HCT116 (cell line): Measurements from ENCODE around the gene PDE4D. TPM values are rescaled to one million over a fixed set of nuclear protein-coding genes. Genes with fewer than 3 reads are reported as not detected.

Experiments
- ATAC-seq: fragments of 200-7000 bp; cut with Tn5 transposase; 2 replicates; pipeline ENCODE4 v1.9.1; 2020; ENCODE audit warnings: mild to moderate bottlenecking, moderate library complexity
- BruUV-seq: library from RNA; stranded (reverse); fragments of 400-500 nt; replicated peaks from 2 replicates; lab custom pipeline; 2021; lab: Mats Ljungman, UMichigan
- CTCF ChIA-PET: fragments of 300-600 bp; sonication (Branson Sonifier 250); formaldehyde crosslinking; loops from one replicate; lab custom pipeline; 2021; ENCODE audit warnings: antibody characterized with exemption; lab: Charles Lee
- POLR2A ChIA-PET: fragments of 300-600, 350-600 bp; sonication (Branson Sonifier 250); formaldehyde crosslinking; loops from one replicate; lab custom pipeline; 2021; ENCODE audit warnings: antibody characterized with exemption; lab: Charles Lee
- RAD21 ChIA-PET, 2 experiments: fragments of 300-600 bp; sonication (Branson Sonifier 250); formaldehyde crosslinking; loops; one replicate each; lab custom pipeline; 2023; ENCODE audit warnings: low total read pairs in 2 of 2; ENCODE audit not compliant: uncharacterized antibody in 2 of 2, unreplicated experiment in 2 of 2, low non-redundant PET in 1 of 2; lab: Charles Lee
- DNase-seq: peaks from one replicate; pipeline ENCODE4 v3.0.0-alpha.2; 2010; ENCODE audit warnings: low read depth, low spot score
- H2AFZ ChIP-seq: fragments of 200-600 bp; shearing (Covaris generic), sonication (generic); 2 replicates; pipeline ENCODE4 v1.6.1; 2017; ENCODE audit warnings: low read depth, mixed run types, mixed read lengths, antibody characterized with exemption, low read length; ENCODE audit not compliant: poor library complexity, severe bottlenecking
- H3K27ac ChIP-seq: 2 replicates; pipeline ENCODE4 v1.5.1; 2012; ENCODE audit warnings: low read depth, low read length
- H3K27me3 ChIP-seq: fragments of 200-600 bp; sonication (generic); 2 replicates; pipeline ENCODE4 v1.6.1; 2016; ENCODE audit warnings: mixed run types, low read length, mixed read lengths; ENCODE audit not compliant: insufficient read depth
- H3K36me3 ChIP-seq, 2 experiments: fragments of 200-500 bp in 1 of 2; fragments of 200-600 bp in 1 of 2; sonication (Bioruptor generic) in 1 of 2; sonication (generic) in 1 of 2; 2 replicates each; pipeline versions ENCODE4 v1.5.1 to v1.6.1; 2014 to 2016; ENCODE audit warnings: low read length in 2 of 2, inconsistent platforms in 1 of 2, mixed read lengths in 1 of 2, mixed run types in 1 of 2; ENCODE audit not compliant: insufficient read depth in 2 of 2, control insufficient read depth in 1 of 2
- H3K4me1 ChIP-seq, 2 experiments: fragments of 200-600 bp in 1 of 2; sonication (generic) in 1 of 2; 2 replicates each; pipeline versions ENCODE4 v1.5.1 to v1.6.1; 2012 to 2017; ENCODE audit warnings: low read length in 2 of 2, inconsistent platforms in 1 of 2, mild to moderate bottlenecking in 1 of 2, mixed read lengths in 1 of 2, mixed run types in 1 of 2, moderate library complexity in 1 of 2; ENCODE audit not compliant: insufficient read depth in 2 of 2, control insufficient read depth in 1 of 2
- H3K4me2 ChIP-seq: fragments of 200-600 bp; sonication (generic); 2 replicates; pipeline ENCODE4 v1.6.1; 2017; ENCODE audit warnings: mixed run types, low read length, mixed read lengths
- H3K4me3 ChIP-seq, 2 experiments: fragments of 200-600 bp in 1 of 2; sonication (generic) in 1 of 2; replicated peaks in 1 of 2; 2 replicates each; pipeline ENCODE4 v1.5.1; 2011 to 2016; ENCODE audit warnings: low read length in 2 of 2, control low read depth in 1 of 2, low read depth in 1 of 2, mild to moderate bottlenecking in 1 of 2, mixed read lengths in 1 of 2, mixed run types in 1 of 2
- H3K79me2 ChIP-seq: fragments of 200-600 bp; sonication (generic); 2 replicates; pipeline ENCODE4 v1.6.1; 2017; ENCODE audit warnings: mild to moderate bottlenecking, mixed run types, low read length, moderate library complexity, mixed read lengths; ENCODE audit not compliant: insufficient read depth
- H3K9ac ChIP-seq: fragments of 200-600 bp; sonication (generic); 2 replicates; pipeline ENCODE4 v1.6.1; 2016; ENCODE audit warnings: low read length, mixed read lengths
- H3K9me2 ChIP-seq: fragments of 200-600 bp; sonication (generic), shearing (Covaris generic); 2 replicates; pipeline ENCODE4 v1.6.1; 2017; ENCODE audit warnings: mixed run types, mild to moderate bottlenecking, moderate library complexity; ENCODE audit not compliant: insufficient read depth
- H3K9me3 ChIP-seq, 2 experiments: fragments of 200-500 bp in 1 of 2; fragments of 200-600 bp in 1 of 2; sonication (Bioruptor generic) in 1 of 2; sonication (generic) in 1 of 2; 2 replicates each; pipeline ENCODE4 v1.6.1; 2014 to 2017; ENCODE audit warnings: low read length in 2 of 2, mixed read lengths in 2 of 2, inconsistent platforms in 1 of 2, low read depth in 1 of 2, mild to moderate bottlenecking in 1 of 2, mixed run types in 1 of 2, moderate library complexity in 1 of 2; ENCODE audit not compliant: control insufficient read depth in 1 of 2, insufficient read depth in 1 of 2
- H4K20me1 ChIP-seq: fragments of 200-600 bp; sonication (generic), shearing (Covaris generic); 2 replicates; pipeline ENCODE4 v1.6.1; 2017; ENCODE audit warnings: mixed run types, mild to moderate bottlenecking, moderate library complexity; ENCODE audit not compliant: insufficient read depth
- CEBPB ChIP-seq: IDR thresholded peaks from 2 replicates; pipeline ENCODE4 v1.6.1; 2012; ENCODE audit warnings: low read depth
- EGR1 ChIP-seq: IDR thresholded peaks from 2 replicates; pipeline ENCODE4 v1.6.1; 2012; ENCODE audit warnings: low read depth
- ELF1 ChIP-seq: IDR thresholded peaks from 2 replicates; pipeline ENCODE4 v1.6.1; 2012; ENCODE audit warnings: low read depth, borderline replicate concordance
- EZH2 ChIP-seq: fragments of 200-600 bp; sonication (generic); IDR thresholded peaks from 2 replicates; pipeline ENCODE4 v1.6.1; 2017; ENCODE audit warnings: antibody characterized with exemption, mixed run types
- EZH2phosphoT487 ChIP-seq: fragments of 200-600 bp; IDR thresholded peaks from 2 replicates; pipeline ENCODE4 v1.6.1; 2018; ENCODE audit warnings: antibody characterized with exemption, borderline replicate concordance
- FOSL1 ChIP-seq: IDR thresholded peaks from 2 replicates; pipeline ENCODE4 v1.6.1; 2012; ENCODE audit warnings: low read depth
- JUND ChIP-seq: IDR thresholded peaks from 2 replicates; pipeline ENCODE4 v1.6.1; 2012
- POLR2A ChIP-seq: IDR thresholded peaks from 2 replicates; pipeline ENCODE4 v1.7.0; 2011; ENCODE audit warnings: borderline replicate concordance; ENCODE audit not compliant: insufficient read depth, insufficient read length; ENCODE audit errors: extremely low read depth
- YY1 ChIP-seq: IDR thresholded peaks from 2 replicates; pipeline ENCODE4 v1.6.1; 2011; ENCODE audit warnings: low read length, low read depth, moderate library complexity, mild to moderate bottlenecking; ENCODE audit not compliant: insufficient replicate concordance; ENCODE audit errors: extremely low read depth
- ZFX ChIP-seq: fragments of 450-650 bp; IDR thresholded peaks from 2 replicates; pipeline ENCODE4 v1.6.1; 2017
- intact Hi-C: fragments of 100-400 bp; cut with micrococcal nuclease; formaldehyde crosslinking; loops from 2 replicates; pipeline ENCODE4 v1.10.0; 2022
- total RNA-seq: library from RNA; stranded (reverse); gene quantifications from one replicate; pipeline ENCODE4 v1.2.1, GENCODE V29; 2021; ENCODE audit not compliant: unreplicated experiment
- TF ChIP-seq, protein P1 (sequence below), 3 experiments: fragments of 200-600 bp in 1 of 3; sonication (generic) in 1 of 3; IDR thresholded peaks in 2 of 3; conservative IDR thresholded peaks in 1 of 3; 2 replicates each; pipeline ENCODE4 v1.5.1; 2012 to 2017; ENCODE audit warnings: low read depth in 2 of 3, low read length in 2 of 3, antibody characterized with exemption in 1 of 3, borderline replicate concordance in 1 of 3, control low read depth in 1 of 3, mild to moderate bottlenecking in 1 of 3, mixed read lengths in 1 of 3, mixed run types in 1 of 3, moderate library complexity in 1 of 3; ENCODE audit not compliant: insufficient read depth in 1 of 3

PDE4D gene
- total RNA-seq, 1 experiment from 2014 or later = 1.1 TPM

DNA sequence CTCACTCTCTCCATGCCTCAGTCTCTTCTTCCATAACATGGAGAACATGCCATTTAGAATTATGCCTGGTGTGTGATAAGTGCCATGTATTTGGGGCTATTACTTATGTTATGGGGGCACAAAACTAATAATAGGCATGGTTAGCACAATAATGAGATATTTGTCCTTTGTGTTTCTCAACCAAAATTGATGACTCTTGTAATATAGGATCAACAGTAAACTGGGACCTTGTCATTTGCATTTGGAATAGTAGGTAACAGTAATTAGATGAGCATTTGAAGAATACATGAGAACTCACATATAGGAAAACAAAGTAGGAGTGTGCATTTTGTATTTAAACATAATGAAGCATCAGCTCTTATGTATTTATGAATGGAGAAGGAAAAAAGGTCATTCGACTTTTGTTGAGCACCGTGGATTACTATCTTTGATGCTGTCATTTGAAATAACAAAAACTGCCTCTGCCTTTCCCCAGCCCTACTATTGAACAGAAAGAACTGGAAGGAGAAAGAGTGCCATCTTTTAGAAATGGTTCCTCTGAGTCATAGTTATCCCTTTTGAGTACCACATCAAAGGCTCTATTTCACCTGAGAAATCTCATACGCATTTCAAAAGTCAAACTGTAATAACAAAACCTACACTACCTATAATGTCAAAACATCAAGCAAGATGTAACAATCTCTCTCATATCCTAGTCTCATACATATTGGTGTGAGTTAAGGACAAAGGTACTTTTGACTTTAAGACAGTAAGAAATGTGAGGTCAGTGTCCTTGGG, 655.2 kb downstream of the PDE4D start:
- ChIA-PET RAD21 (no interaction called here), CTCF (no interaction called here), POLR2A (no interaction called here)
- Histone ChIP-seq H3K27me3 (peaks cover 46% of the 10 kb centered on the region), H3K79me2 (no peaks in the 10 kb centered on the region), H3K36me3 (no peaks in the 10 kb centered on the region), H3K9me3 (no peaks in the 10 kb centered on the region), H2AFZ (no peak overlapping the region), H3K4me2 (no peak overlapping the region), H3K9ac (no peak overlapping the region), H3K27ac (no peak overlapping the region), H3K4me1 (no peaks in the 10 kb centered on the region), H3K9me2 (no peaks in the 10 kb centered on the region), H4K20me1 (no peaks in the 10 kb centered on the region), H3K4me3 (no peak overlapping the region)
- no peak for TF ChIP-seq EZH2
- intact Hi-C loops = no loop called here
- no peak for DNase-seq
- no peak for ATAC-seq
- BruUV-seq = no TSS peak

DNA sequence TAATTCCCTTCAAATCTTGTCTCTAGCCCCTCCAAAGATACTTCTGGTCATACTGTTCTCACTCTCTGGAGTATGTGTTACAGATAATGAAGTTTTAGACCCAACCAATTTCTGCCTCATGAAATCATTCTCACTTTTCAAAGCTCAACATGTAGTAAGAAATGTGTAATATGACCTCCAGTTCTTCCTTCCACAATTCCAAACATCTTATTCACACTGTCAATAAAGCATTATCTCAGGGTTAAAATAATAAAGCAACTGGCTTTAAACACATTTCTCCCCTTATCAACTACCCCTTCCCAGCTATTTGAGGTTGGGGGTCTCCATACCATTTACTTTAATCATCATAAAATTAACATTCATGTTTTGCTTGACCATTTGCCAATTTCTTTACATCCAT, 656.5 kb downstream of the PDE4D start:
- CTCF ChIA-PET = interaction anchor here (1.2 kb wide), 1 partner anchor 131 kb away, joined by 3 read pairs; no protein-coding TSS in a partner anchor

More for the DNA sequence above, 656.5 kb downstream of the PDE4D start:
- TF ChIP-seq JUND (no peak), YY1 (no peak), POLR2A (no peak), EGR1 (no peak), ZFX (no peak), FOSL1 (no peak), ELF1 (no peak), EZH2phosphoT487 (no peak), CEBPB (no peak)
- TF ChIP-seq, protein P1, sequence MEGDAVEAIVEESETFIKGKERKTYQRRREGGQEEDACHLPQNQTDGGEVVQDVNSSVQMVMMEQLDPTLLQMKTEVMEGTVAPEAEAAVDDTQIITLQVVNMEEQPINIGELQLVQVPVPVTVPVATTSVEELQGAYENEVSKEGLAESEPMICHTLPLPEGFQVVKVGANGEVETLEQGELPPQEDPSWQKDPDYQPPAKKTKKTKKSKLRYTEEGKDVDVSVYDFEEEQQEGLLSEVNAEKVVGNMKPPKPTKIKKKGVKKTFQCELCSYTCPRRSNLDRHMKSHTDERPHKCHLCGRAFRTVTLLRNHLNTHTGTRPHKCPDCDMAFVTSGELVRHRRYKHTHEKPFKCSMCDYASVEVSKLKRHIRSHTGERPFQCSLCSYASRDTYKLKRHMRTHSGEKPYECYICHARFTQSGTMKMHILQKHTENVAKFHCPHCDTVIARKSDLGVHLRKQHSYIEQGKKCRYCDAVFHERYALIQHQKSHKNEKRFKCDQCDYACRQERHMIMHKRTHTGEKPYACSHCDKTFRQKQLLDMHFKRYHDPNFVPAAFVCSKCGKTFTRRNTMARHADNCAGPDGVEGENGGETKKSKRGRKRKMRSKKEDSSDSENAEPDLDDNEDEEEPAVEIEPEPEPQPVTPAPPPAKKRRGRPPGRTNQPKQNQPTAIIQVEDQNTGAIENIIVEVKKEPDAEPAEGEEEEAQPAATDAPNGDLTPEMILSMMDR (IDR thresholded peaks at IDR 0.05 in 2 of 3, conservative IDR thresholded peaks at IDR 0.05 in 1 of 3; ENCODE audit: borderline replicate concordance in 1 of 3, insufficient read depth in 1 of 3, low read depth in 2 of 3, low read length in 2 of 3) = no peak
- intact Hi-C loops = no loop called here
- H2AFZ ChIP-seq = no peak overlapping the region
- BruUV-seq = no TSS peak
- no peaks in the 10 kb centered on the region for H3K4me1 ChIP-seq
- no peaks in the 10 kb centered on the region for H3K9me2 ChIP-seq
- H3K27ac ChIP-seq = no peak overlapping the region
- H4K20me1 ChIP-seq = no peaks in the 10 kb centered on the region
- H3K9me3 ChIP-seq = no peaks in the 10 kb centered on the region
- no peak overlapping the region for H3K9ac ChIP-seq
- no peaks in the 10 kb centered on the region for H3K79me2 ChIP-seq
- no peak for DNase-seq
- no peak overlapping the region for H3K4me2 ChIP-seq
- ChIA-PET RAD21 (no interaction called here), POLR2A (no interaction called here)
- no peak overlapping the region for H3K4me3 ChIP-seq
- H3K36me3 ChIP-seq = no peaks in the 10 kb centered on the region
- ATAC-seq = no peak
- H3K27me3 ChIP-seq = peaks cover 48% of the 10 kb centered on the region
